Measurements from ENCODE around the gene DCANP1.

DCANP1 gene

DNA sequence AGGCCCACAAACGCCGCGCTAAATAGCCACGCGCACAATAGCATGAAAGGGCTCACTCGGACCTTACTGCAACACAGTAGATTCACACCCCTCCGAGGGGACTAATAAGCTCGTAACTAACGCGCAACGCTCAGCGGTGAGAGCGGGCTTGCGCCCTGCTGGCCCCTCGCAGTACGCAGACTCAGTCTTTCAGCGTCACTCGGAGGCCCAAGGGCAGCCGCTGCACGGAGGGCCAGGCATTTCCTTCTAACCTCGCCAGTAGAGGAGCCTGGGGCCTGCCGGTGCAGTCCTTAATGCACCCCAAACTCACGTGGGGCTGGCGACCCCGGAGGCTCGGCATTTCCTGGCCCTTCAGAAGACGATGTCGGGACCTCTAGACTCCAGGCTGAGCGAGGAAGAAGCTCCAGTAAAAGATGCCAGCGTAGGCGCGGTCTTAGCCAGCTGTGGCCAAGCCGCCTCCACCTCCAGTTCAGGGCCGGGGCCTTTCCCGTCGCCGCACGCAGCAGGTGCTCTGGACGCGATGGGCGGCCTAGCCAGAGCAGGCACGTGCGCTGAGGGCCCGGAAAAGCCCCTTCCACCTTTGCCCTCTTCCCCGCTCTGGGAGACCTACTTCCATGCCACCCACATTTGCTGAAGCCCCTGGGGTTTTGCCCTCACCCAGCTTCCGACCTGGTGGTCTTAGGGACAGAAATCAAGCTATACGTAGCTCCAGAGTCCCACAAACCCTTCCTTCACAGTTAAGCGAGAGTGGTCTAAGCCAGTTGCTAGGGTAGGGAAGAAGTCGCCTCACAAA is 43.3 kb upstream of the DCANP1 start:
- DNase-seq (ENCODE audit: low read depth) = no peak
- H3K4me3 ChIP-seq (ENCODE audit: low read depth, low read length) = no peak overlapping the region

DNA sequence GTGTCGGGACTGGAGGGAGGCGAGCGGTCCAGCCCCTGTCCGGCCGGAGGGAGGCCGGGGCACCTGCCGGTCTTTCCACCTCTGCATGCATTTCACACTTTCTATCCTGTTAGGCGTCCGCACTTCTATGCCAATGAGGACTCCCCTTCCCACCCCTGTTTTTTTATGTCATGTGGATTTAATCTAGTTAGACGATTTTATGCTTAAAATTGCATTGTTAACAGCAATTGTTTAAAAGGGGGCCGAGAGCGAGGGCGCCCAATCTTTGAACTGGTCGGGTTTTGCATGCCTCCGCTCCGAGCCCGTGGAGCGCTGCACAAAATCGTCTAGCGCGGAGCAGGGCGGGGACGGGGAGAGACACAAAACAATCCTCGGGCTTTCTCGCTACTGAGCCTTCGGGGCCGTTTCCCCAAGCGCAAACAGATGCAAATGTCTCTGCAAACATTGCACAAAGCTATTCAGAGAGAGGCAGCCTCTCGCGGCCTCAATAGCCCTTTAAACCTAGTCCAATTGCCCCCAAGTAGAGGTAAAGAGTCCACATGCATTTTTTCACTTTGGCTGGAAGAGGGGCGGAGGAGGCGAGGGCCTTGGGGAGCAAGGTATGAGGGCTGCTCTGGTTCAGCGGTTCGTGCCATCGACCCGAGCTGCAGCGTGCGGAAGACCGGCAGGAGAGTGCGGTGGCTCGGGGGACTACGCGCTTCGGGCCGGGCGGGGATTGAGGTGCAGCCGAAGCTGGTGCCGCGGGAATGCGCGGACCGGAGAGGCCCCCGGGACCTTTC is 42.5 kb upstream of the DCANP1 start:
- no peak for DNase-seq (ENCODE audit: low read depth)
- TF ChIP-seq, protein P1, sequence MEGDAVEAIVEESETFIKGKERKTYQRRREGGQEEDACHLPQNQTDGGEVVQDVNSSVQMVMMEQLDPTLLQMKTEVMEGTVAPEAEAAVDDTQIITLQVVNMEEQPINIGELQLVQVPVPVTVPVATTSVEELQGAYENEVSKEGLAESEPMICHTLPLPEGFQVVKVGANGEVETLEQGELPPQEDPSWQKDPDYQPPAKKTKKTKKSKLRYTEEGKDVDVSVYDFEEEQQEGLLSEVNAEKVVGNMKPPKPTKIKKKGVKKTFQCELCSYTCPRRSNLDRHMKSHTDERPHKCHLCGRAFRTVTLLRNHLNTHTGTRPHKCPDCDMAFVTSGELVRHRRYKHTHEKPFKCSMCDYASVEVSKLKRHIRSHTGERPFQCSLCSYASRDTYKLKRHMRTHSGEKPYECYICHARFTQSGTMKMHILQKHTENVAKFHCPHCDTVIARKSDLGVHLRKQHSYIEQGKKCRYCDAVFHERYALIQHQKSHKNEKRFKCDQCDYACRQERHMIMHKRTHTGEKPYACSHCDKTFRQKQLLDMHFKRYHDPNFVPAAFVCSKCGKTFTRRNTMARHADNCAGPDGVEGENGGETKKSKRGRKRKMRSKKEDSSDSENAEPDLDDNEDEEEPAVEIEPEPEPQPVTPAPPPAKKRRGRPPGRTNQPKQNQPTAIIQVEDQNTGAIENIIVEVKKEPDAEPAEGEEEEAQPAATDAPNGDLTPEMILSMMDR (IDR thresholded peaks at IDR 0.05; ENCODE audit: insufficient read depth, low read depth, low read length, missing control alignments) = no peak
- H3K4me3 ChIP-seq (ENCODE audit: low read depth, low read length) = no peak overlapping the region

More for the DNA sequence above, 43.3 kb upstream of the DCANP1 start:
- TF ChIP-seq, protein P1 (IDR thresholded peaks at IDR 0.05; ENCODE audit: insufficient read depth, low read depth, low read length, missing control alignments) = no peak

DNA sequence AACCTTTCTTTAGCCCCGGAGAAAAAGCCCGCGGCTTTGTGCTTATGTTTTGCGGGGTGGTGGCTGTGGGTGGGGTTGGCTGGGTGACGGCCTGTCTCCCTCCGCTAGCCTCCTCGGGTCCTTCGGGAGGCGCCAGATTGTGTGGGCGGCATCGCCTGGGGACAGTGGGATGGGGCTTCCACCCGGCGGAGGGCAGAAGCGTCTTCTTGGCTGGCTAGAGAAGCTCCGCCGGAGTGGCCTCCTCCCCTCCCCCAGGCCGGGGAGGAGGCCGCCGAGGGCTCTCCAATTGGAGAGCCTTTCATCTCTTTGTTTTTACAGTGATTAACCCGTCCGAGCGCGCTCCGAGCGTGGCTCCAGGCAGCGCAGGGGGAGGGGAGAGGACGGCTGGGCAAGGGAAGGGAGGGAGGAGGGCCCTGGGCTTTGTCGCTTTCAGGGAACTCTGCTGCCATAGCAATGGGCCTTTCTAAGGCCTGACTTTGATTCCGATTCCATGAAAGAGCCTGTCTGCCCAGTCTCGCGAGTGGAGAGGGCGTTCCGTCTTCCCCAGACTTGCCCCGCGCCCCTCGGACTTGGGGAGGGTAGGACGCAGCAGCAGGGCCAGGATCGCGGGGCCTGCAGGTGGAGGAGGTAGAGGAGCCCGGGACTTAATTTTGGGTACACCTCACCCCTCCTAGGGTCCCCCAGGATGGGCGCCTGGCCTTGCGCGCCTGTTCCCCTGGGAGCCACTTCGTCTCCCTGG is 41.7 kb upstream of the DCANP1 start:
- no peak for DNase-seq (ENCODE audit: low read depth)
- no peak overlapping the region for H3K4me3 ChIP-seq (ENCODE audit: low read depth, low read length)

DNA sequence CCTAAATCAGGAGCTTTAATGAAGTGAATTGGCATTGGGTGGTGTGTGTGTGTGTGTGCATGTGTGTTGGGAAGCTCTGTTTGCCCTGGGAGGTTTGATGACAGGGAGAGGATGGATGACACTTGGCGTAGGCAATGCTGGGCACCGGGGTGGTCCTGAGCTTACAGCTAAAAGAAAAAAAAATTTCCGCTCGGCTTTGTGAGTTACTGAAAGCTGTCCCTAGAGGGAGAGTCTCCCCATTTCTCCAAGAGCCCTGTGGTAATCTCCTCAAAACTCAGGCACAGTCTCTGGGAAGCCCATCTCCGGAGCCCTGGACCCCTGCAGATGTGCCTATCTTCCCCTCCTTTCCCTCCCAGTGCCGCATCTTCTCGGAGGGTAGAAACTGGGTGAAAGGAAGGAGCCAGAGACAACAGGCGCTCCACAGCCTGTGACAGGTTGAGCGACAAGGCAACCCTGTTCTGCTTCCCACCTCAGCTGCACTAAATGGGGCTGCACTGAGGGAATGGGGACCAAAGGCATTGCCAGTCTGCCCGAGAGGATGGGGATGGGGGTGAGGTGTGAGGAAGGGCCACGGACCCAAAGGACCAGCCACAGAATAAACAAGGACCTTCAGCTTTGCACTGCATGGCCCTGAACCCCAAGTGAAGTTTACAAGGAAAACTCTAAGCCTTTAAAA is 40.8 kb upstream of the DCANP1 start:
- no peak overlapping the region for H3K4me3 ChIP-seq (ENCODE audit: low read depth, low read length)
- no peak for DNase-seq (ENCODE audit: low read depth)
- TF ChIP-seq, protein P1 (IDR thresholded peaks at IDR 0.05; ENCODE audit: insufficient read depth, low read depth, low read length, missing control alignments) = no peak

More for the DNA sequence above, 41.7 kb upstream of the DCANP1 start:
- TF ChIP-seq, protein P1 (IDR thresholded peaks at IDR 0.05; ENCODE audit: insufficient read depth, low read depth, low read length, missing control alignments) = no peak

DNA sequence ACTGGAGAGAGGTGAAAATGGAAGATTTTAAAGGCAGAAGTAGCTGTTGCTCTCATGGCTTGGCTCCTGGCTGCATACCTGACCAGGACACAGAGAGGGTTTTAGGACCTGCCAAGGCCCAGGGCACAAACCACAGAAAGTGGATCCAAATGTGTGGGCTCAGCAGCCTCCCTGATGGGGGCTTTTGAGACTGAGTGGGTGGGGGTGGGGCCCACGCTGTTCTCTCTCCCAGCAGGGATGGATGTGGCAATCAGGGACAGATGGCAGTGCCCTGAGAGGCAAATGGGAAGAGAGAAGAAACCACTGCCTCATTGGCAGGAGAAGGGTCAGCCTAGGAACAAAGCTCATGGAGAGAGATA is 39.9 kb upstream of the DCANP1 start:
- H3K4me3 ChIP-seq (ENCODE audit: low read depth, low read length) = no peak overlapping the region
- DNase-seq (ENCODE audit: low read depth) = no peak
- TF ChIP-seq, protein P1 (IDR thresholded peaks at IDR 0.05; ENCODE audit: insufficient read depth, low read depth, low read length, missing control alignments) = no peak

Measured in GM12865 (cell line).